ENCODE measurements around the gene ZC3H13. TPM values are rescaled to one million over a fixed set of nuclear protein-coding genes. Genes with fewer than 3 reads are reported as not detected.

The ZC3H13 gene
- total RNA-seq, 1 donor, result 33.1 TPM

DNA sequence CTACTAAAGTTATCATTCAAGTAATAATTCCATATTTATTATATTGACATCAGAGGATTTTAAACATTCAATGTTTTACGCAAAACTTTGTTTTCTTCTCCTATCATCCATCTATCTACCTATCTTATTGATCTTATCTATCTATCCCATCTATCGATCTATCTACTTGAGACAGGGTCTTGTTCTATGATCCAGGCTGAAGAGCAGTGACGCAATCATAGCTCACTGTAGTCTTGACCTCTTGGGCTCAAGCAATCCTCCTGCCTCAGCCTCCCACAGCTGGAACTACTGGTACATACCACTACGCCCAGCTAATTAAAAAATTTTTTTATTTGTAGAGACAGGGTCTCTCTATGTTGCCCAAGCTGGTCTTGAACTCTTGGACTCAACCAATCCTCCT lies 27.4 kb downstream of the ZC3H13 start:
- H3K4me3 ChIP-seq (ENCODE audit: low read depth, low read length), result no peak overlapping the region
- TF ChIP-seq, protein P1, sequence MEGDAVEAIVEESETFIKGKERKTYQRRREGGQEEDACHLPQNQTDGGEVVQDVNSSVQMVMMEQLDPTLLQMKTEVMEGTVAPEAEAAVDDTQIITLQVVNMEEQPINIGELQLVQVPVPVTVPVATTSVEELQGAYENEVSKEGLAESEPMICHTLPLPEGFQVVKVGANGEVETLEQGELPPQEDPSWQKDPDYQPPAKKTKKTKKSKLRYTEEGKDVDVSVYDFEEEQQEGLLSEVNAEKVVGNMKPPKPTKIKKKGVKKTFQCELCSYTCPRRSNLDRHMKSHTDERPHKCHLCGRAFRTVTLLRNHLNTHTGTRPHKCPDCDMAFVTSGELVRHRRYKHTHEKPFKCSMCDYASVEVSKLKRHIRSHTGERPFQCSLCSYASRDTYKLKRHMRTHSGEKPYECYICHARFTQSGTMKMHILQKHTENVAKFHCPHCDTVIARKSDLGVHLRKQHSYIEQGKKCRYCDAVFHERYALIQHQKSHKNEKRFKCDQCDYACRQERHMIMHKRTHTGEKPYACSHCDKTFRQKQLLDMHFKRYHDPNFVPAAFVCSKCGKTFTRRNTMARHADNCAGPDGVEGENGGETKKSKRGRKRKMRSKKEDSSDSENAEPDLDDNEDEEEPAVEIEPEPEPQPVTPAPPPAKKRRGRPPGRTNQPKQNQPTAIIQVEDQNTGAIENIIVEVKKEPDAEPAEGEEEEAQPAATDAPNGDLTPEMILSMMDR (IDR thresholded peaks at IDR 0.05; ENCODE audit: insufficient read depth, low read length), result no peak
- no peak for DNase-seq (ENCODE audit: low read depth)

GRCh38 chr13:46022481-46022880 lies 30.1 kb downstream of the ZC3H13 start:
- TF ChIP-seq, protein P1 (IDR thresholded peaks at IDR 0.05; ENCODE audit: insufficient read depth, low read length), result no peak
- no peak overlapping the region for H3K4me3 ChIP-seq (ENCODE audit: low read depth, low read length)
- peak; percentile 2 for DNase-seq (ENCODE audit: low read depth)

- TF ChIP-seq, protein P1 (IDR thresholded peaks at IDR 0.05; ENCODE audit: insufficient read depth, low read length), result no peak
- DNase-seq (ENCODE audit: low read depth), result no peak
Measured at GRCh38 chr13:46016216-46016615, 36.3 kb downstream of the ZC3H13 start.

GRCh38 chr13:46015366-46015765 lies 37.2 kb downstream of the ZC3H13 start:
- no peak overlapping the region for H3K4me3 ChIP-seq (ENCODE audit: low read depth, low read length)
- TF ChIP-seq, protein P1 (IDR thresholded peaks at IDR 0.05; ENCODE audit: insufficient read depth, low read length), result no peak
- no peak for DNase-seq (ENCODE audit: low read depth)

More at GRCh38 chr13:46016216-46016615, 36.3 kb downstream of the ZC3H13 start:
- no peak overlapping the region for H3K4me3 ChIP-seq (ENCODE audit: low read depth, low read length)

- TF ChIP-seq, protein P1 (IDR thresholded peaks at IDR 0.05; ENCODE audit: insufficient read depth, low read length), result no peak
Measured at GRCh38 chr13:46012404-46012803, 40.1 kb downstream of the ZC3H13 start.

GRCh38 chr13:46010148-46010547 lies 42.4 kb downstream of the ZC3H13 start:
- peak; percentile 2 for DNase-seq (ENCODE audit: low read depth)

More at GRCh38 chr13:46012404-46012803, 40.1 kb downstream of the ZC3H13 start:
- no peak for DNase-seq (ENCODE audit: low read depth)
- no peak overlapping the region for H3K4me3 ChIP-seq (ENCODE audit: low read depth, low read length)

More at GRCh38 chr13:46010148-46010547, 42.4 kb downstream of the ZC3H13 start:
- TF ChIP-seq, protein P1 (IDR thresholded peaks at IDR 0.05; ENCODE audit: insufficient read depth, low read length), result peak; percentile 39
- no peak overlapping the region for H3K4me3 ChIP-seq (ENCODE audit: low read depth, low read length)
